HG03565 (cell line): ENCODE measurements around the gene FBH1.
A peak's percentile ranks its signal among the peaks of the same experiment; 100 is the strongest.
"Not testable (repeated sequence)": the region's sequence is repeated elsewhere in the genome, so short reads cannot be mapped to it uniquely, and the experiment has no call there.

Experiments
- ATAC-seq: cut with Tn5 transposase; IDR thresholded peaks from one replicate; pipeline ENCODE4 v1.9.1; 2021; ENCODE audit warnings: mild to moderate bottlenecking, moderate library complexity; ENCODE audit not compliant: unreplicated experiment

FBH1 gene

GRCh38 chr10:5958077-5958476, 68.0 kb downstream of the FBH1 start:
- no peak for ATAC-seq

DNA sequence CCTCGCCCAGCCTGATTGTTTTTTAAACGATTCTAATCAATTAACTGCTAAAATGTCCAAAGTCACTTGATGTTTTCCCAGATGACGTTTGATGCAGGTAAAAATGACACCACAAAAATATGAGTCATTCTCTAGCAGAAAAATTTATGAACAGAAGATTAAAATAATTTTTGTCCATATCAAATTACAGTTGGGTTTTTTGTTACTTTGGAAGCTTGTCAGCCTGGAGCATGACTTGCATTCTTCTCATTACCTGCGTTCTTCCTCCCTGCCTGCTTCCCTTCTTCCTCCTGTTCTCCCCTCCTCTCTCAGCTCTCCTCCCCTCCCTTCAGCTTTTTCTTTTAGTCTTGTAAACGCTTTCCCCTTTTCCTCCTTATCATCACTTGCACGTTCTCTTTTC, 68.6 kb downstream of the FBH1 start:
- ATAC-seq = no peak

DNA sequence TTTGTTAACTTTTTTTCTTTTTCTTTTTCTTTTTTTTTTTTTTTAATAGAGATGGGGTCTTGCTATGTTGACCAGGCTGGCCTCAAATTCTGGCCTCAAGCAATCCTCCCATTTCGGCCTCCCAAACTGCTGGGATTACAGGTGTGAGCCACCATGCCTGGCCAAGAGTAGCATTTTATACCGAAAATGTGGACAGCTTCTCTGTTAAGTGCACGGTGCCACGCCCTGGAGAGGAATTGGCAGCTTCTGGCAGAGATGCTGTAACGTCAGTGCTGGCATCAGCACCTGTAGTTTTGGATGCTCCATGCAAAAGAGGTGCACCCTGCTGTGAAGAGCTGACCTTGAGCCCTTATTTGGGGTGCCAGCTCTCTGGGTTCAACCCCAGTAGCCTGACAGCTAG, 69.1 kb downstream of the FBH1 start:
- ATAC-seq = no peak

- ATAC-seq = no peak
Observed at GRCh38 chr10:5959581-5960069, 69.6 kb downstream of the FBH1 start.

DNA sequence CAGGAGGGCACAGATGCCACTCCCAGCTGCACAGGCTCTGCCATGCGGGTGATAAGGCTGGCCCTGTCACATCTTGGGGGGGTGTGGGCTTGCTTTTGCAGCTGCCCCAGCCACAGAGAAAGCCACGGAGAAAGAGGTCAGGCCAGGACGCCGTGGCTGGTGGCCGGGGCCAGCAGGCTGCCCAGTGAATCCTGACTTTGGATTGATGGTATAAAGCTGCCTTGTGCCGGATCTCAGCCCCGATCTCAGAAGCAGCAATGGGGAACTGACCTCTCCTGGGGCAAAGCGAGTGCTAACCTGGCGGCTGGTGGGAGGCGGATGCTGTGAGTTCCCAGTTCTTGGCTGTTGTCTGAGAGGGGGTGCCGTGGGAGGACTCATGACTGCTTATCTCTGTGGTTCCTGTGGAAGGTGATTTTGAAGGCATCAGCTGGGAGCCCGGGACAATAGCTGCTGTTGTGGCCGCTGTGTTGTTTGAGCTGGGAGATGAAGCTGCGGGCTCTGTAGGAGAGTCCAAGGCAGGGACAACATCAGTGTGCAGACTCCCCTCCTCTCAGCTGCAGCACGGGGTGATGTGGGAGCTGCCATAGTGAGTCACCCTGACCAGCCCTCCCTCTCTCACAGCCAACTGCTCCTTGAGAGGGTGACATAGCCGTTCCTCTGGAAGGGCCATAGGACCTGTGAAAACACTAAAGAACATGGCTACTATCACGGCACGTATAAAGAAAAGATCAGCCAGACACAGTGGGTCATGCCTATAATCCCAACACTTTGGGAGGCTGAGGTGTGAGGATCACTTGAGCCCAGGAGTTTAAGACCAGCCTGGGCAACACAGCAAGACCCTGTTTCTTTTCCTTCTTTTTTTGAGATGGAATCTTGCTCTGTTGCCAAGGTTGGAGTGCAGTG, 70.3 kb downstream of the FBH1 start:
- no peak for ATAC-seq

DNA sequence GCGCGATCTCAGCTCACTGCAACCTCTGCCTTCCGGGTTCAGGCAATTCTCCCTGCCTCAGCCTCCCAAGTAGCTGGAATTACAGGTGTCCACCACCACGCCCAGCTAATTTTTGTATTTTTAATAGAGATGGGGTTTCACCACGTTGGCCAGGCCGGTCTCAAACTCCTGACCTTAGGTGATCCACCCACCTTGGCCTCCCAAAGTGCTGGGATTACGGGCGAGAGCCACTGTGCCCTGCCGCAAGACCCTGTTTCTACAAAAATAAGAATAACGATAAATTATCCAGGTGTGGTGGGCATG, 70.9 kb downstream of the FBH1 start:
- ATAC-seq = not testable (repeated sequence)

GRCh38 chr10:5961405-5962100, 71.5 kb downstream of the FBH1 start:
- no peak for ATAC-seq

DNA sequence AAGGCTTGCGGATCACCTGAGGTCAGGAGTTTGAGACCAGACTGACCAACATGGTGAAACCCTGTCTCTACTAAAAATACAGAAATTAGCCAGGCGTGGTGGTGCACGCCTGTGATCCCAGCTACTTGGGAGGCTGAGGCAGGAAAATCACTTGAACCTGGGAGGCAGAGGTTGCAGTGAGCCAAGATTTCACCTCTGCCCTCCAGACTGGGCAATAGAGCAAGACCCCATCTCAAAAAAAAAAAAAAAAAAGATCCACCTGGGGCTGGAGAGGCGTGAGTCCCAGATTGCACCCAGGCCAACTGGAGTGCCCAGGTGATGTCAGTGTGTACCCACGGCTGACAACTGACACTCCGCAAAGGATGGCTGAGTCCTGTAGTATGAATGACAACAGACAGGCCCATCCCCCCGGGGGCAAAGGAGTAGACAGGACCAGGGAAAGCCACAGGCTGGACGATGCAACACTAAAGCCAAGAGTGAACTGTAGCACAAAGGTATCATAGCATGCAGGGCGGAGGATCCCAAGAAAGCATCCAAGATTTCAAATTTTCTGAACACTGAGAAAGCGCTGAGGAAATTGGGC, 72.4 kb downstream of the FBH1 start:
- ATAC-seq = not testable (repeated sequence)

- no peak for ATAC-seq
Observed at GRCh38 chr10:5963071-5963470, 73.0 kb downstream of the FBH1 start.

GRCh38 chr10:5963591-5963990, 73.5 kb downstream of the FBH1 start:
- no peak for ATAC-seq

- no peak for ATAC-seq
Observed at GRCh38 chr10:5964736-5965135, 74.7 kb downstream of the FBH1 start.

DNA sequence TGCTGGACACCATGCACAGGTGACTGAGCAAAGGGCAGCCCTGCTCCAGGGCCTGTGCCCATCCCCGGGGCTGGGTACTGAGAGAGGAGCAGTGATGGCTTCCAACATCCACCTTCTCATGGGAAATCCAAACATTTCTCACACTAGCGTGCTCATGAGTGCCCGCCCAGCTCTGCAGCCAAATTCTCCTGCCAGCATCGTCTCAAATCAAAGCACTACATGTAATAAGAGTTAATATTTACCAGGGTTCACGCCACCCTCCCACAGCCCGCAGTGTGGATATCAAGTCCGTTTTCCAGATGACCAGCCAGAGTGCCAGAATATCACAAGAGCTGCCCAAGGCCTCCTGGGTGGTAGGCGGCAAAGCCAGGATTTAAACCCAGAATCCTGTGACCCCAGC, 75.2 kb downstream of the FBH1 start:
- ATAC-seq = no peak

DNA sequence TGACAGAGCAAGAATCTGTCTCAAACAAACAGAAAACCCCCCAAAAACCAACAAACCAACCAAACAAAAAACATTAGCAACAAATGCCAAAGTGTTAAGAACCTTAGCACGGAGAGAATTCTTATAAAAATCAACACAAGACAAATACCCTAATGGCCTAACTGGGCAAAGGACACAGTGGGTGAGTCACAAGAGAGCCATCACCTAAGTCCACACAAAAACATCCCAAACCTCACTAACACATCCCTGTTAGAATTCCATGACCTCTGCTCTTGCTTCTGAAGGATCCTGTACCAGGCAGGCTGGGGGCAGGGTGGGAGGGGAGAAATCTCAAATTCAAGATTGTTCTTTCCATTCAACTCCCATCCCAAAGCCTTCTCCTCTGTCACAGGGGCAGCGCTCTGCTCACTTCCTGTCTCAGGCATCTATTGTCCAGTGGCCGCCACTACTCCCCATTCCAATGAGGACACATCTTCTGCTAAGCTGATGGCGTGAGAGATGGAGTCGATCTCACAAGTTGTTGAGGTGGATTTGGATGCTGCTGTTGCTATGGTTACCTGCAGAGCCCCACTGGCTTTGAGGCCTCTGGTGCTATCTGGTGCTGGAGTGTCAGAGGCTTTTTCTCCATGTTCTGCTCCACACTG, 78.1 kb downstream of the FBH1 start:
- no peak for ATAC-seq

DNA sequence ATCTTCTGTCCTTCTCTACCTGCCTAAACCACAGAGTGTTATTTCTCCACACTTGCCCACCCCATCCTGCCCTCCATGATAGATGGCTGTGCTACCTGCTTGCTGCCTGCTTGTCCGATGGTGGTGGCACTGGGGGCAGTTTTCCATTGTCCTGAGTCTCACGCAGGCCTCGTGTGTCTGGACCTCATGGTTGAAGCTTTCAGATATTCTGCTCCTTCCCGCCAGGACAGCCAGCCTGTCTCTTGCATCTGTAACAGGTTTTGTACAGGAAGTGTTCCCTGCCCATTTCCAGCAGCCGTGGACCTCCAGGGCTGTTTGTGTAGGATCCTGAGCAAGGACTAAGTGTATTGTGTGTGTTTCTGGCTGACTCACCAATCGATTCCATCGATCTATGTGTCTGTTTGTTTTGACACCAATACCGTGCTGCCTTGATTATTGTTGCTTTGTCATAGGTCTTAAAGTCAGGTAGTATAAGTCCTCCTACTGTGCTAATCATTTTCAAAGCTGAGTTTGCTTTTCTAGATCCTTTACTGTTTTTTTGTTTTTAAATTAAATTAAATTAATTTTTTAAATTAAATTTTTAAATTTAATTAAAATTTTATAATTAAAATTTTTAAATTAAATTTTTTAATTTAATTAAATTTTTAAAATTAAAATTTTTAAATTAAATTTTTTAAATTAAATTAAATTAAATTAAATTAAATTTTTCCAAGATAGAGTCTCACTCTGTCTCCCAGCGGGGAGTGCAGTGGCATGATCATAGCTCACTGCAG, 78.8 kb downstream of the FBH1 start:
- no peak for ATAC-seq

GRCh38 chr10:5970066-5970465, 80.0 kb downstream of the FBH1 start:
- ATAC-seq = no peak

DNA sequence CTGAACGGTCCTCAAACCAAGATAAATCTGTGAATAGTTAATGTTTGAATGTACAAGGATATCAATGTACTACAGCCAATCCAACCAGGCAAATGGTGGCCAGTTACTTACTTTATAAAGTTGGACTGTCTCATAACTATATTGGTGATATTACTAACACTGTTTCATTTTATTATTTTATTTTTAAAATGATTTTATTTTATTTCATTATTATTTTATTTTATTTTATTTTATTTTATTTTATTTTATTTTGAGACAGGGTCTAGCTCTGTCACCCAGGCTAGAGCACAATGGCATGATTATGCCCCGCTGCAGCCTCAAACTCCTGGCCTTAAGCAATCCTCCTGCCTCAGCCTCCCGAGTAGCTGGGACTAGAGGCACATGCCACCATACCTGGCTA, 80.5 kb downstream of the FBH1 start:
- no peak for ATAC-seq

GRCh38 chr10:5971315-5971832, 81.3 kb downstream of the FBH1 start:
- no peak for ATAC-seq

DNA sequence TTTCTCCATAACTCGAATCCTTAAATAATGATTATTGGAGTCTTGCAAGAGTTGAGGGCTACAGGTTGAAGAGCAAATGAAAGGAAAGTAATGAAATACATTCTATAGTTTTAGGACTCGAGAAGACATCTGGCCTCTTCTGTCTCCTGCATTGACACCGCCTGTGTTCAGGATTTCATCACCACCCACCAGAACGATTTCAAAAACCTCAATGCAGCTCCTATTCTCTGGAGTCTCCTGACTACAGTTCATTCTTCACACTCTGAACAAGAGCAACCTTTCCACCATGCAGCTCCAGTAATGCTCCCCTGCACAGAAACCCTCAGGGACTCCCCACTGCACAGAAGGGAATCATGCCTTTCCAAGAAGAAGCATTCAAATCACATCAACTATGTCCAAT, 81.8 kb downstream of the FBH1 start:
- no peak for ATAC-seq

DNA sequence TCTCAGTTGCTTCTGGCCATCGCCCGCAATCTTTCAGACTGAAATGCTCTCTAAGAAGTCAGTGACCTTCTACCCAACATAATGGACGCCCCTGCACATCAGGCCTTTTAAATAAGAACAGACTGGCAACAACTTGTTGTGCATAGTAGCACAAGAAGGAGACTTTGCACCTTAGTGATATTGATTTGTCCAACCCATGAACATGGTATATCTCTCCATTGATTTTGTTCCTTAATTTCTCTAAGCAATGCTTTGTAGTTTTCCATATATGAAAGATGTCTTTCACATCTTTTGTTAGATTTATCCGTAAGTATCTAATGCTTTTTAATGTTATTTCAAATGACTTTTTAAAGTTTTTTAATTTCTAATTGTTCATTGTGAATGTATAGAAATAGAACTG, 83.0 kb downstream of the FBH1 start:
- ATAC-seq = no peak

DNA sequence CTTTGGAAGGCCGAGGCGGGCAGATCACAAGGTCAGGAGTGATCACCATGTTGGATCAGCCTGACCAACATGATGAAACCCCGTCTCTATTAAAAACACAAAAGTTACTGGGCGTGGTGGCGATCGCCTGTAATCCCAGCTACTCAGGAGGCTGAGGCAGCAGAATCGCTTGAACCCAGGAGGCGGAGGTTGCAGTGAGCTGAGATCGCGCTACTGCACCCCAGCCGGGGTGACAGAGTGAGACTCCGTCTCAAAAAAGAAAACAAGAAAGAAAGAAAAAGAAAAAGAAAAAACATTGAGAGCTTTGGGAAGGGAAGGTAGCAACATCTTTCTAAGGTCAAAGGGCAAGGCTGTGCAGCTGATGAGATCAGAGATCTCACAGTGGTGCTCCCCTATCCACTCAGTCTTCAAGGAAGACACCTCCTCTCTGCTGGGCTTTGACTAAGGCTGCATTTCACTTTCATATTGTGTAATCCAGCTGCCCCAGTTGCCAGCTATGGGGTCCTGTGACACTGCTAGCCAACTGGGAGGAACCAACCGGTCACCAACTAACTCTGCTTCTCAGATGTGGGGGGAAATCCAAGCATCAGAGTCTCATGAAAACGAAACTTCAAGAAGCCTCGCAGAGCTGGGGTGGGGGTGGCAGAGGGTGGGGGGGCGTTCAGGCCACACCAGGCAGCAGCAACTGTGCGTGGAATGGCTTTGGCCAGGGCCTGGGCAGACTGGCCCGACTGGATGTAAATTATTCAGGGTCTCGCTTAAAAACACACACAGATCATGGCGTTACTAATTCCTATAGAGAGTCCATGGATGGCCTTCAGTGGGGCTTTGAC, 85.8 kb downstream of the FBH1 start:
- ATAC-seq = peak; percentile 62
